ENCODE results near the gene CEP350. TPM values are rescaled to one million over a fixed set of nuclear protein-coding genes. Genes with fewer than 3 reads are reported as not detected.
"Not testable (repeated sequence)": the region's sequence is repeated elsewhere in the genome, so short reads cannot be mapped to it uniquely, and the experiment has no call there.

CEP350 gene
- total RNA-seq, 6 donors from 2014 or later, result 42.8 to 66.5 (median 52.2) TPM

DNA sequence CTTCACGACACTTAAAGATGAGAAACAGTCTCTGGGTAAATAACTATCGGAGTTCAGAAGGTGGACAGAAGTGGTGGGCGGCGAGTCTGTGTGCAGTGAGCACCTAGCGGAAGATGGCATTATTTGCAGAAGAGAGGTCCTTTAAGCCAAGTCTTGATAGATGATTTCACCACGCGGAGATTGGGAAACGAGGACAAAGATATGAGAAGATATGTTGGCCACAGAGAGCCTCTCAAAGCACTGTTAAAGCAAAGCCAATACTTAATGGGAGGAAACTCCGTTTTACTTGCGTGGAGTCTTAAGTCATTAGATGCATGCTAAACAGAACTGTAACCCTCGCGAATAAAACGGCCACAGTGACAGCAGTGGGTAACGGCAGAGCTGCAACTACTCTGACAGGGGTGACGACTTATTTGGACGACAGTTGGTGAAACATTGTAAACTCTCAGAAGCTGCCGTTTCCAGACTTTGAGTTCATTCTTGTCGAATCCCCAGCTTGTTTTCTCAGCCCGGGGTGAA lies 577 bp upstream of the CEP350 start:
- no peaks in the 10 kb centered on the region for H3K27me3 ChIP-seq
- peaks cover 25 to 34% (median 30%) of the 10 kb centered on the region in 4 donors for H3K4me1 ChIP-seq
- H3K27ac ChIP-seq, result peak overlapping the region; percentile 91 to 100 (median 98)
- WGBS, 2 donors, result 2 to 3% methylated on average over 14 to 19 of the region's 19 CpGs
- TF ChIP-seq POLR2AphosphoS5 (IDR thresholded peaks at IDR 0.05), result no peak
- TF ChIP-seq POLR2A (IDR thresholded peaks at IDR 0.05), result no peak
- TF ChIP-seq, protein P1, sequence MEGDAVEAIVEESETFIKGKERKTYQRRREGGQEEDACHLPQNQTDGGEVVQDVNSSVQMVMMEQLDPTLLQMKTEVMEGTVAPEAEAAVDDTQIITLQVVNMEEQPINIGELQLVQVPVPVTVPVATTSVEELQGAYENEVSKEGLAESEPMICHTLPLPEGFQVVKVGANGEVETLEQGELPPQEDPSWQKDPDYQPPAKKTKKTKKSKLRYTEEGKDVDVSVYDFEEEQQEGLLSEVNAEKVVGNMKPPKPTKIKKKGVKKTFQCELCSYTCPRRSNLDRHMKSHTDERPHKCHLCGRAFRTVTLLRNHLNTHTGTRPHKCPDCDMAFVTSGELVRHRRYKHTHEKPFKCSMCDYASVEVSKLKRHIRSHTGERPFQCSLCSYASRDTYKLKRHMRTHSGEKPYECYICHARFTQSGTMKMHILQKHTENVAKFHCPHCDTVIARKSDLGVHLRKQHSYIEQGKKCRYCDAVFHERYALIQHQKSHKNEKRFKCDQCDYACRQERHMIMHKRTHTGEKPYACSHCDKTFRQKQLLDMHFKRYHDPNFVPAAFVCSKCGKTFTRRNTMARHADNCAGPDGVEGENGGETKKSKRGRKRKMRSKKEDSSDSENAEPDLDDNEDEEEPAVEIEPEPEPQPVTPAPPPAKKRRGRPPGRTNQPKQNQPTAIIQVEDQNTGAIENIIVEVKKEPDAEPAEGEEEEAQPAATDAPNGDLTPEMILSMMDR (IDR thresholded peaks at IDR 0.05), result peak in 3 of 6 experiments; percentile 18 to 35 (median 19)
- no peak for TF ChIP-seq EP300 (IDR thresholded peaks at IDR 0.05)
- H3K4me3 ChIP-seq, result peak overlapping the region; percentile 23 to 97 (median 73)
- H3K36me3 ChIP-seq, result no peaks in the 10 kb centered on the region
- DNase-seq (peak in 1 of 2 donors; percentile 57), ATAC-seq (ENCODE audit: low FRiP score in 2 of 2) (peak; percentile 41 to 47)
- no peaks in the 10 kb centered on the region for H3K9me3 ChIP-seq

DNA sequence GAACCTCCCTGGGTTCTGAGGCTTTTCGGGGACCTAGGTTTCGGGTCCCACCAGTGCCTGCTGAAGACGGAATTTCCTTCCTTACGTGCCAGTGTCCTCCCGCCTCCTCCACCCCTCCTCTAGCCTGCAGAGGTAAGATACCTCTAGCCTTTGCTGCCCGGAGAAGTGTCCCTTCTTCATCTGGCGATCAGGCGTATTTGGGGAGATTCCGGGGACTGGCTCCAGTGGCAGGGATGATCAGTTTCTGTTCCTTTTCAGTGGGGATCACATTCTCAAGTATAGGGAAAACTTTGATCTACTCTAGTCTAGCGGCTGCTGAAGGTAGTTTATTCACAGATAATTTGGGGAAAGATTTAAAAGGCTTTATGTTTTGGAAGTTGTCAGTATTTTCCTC lies 674 bp downstream of the CEP350 start:
- no peaks in the 10 kb centered on the region for H3K36me3 ChIP-seq
- DNase-seq (no peak), ATAC-seq (ENCODE audit: low FRiP score in 2 of 2) (peak in 1 of 2 donors; percentile 34)
- TF ChIP-seq POLR2AphosphoS5 (IDR thresholded peaks at IDR 0.05), result no peak
- WGBS, 2 donors, result 0 to 1% methylated on average over 10 of the region's 10 CpGs
- no peaks in the 10 kb centered on the region for H3K27me3 ChIP-seq
- peaks cover 25 to 34% (median 30%) of the 10 kb centered on the region in 4 donors for H3K4me1 ChIP-seq
- peak overlapping the region; percentile 71 to 97 (median 81) for H3K4me3 ChIP-seq
- H3K27ac ChIP-seq, result peak overlapping the region; percentile 91 to 100 (median 98)
- H3K9me3 ChIP-seq, result no peaks in the 10 kb centered on the region

DNA sequence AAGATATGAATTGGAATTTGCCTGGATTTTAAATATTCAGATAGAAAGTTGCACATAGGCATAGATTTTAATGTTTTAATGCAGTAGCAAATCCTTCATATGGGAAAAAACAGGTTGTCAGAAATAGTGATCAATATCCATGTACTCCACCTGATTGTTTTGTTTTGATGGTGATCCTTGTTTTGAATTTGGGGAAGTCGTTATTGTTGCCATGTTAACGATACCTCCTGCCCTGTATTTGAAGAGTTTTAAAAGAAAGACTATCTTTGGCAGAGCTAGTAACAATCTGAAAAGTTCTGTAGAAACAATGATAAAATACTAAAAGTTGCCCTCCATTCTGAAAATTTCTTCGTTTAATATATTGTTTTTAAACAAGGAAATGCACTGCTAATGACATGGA lies 1.1 kb downstream of the CEP350 start:
- ATAC-seq (ENCODE audit: low FRiP score in 2 of 2), result no peak
- no peaks in the 10 kb centered on the region for H3K27me3 ChIP-seq
- peak overlapping the region; percentile 91 to 100 (median 98) for H3K27ac ChIP-seq
- TF ChIP-seq, protein P1 (IDR thresholded peaks at IDR 0.05), result no peak
- TF ChIP-seq POLR2AphosphoS5 (IDR thresholded peaks at IDR 0.05) (no peak), POLR2A (IDR thresholded peaks at IDR 0.05) (no peak), EP300 (IDR thresholded peaks at IDR 0.05) (no peak)
- DNase-seq, result no peak
- H3K4me3 ChIP-seq, result peak overlapping the region; percentile 71 to 97 (median 81)
- no peaks in the 10 kb centered on the region for H3K9me3 ChIP-seq
- 1 to 2% methylated on average over 3 of the region's 3 CpGs for WGBS, 2 donors
- H3K4me1 ChIP-seq, result peaks cover 25 to 34% (median 30%) of the 10 kb centered on the region in 4 donors
- no peaks in the 10 kb centered on the region for H3K36me3 ChIP-seq

DNA sequence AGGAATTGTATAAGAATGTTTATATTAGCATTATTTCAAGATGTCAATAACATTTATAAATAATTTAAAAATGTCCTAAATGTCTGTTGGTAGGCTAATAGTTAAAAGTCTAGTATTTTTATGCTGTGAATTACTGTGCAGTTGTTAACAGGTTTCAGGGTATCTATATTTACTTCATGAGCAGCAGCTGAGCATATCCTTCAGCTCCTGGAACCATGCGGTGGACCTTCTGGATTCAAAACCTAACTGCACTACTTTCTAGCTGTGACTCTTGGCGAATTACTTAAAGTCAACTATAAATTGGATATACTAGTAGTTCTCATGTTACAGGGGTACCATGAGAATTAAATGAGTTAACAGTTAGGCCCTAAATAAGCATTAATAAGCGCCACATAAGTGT lies 3.7 kb downstream of the CEP350 start:
- no peak overlapping the region for H3K4me3 ChIP-seq
- H3K36me3 ChIP-seq, result peaks cover 0 to 4% (median 2%) of the 10 kb centered on the region in 4 donors
- H3K27ac ChIP-seq, result no peak overlapping the region
- DNase-seq (no peak), ATAC-seq (ENCODE audit: low FRiP score in 2 of 2) (no peak)
- no peaks in the 10 kb centered on the region for H3K9me3 ChIP-seq
- no peak for TF ChIP-seq POLR2A (IDR thresholded peaks at IDR 0.05)
- no peak for TF ChIP-seq POLR2AphosphoS5 (IDR thresholded peaks at IDR 0.05)
- TF ChIP-seq, protein P1 (IDR thresholded peaks at IDR 0.05), result no peak
- TF ChIP-seq EP300 (IDR thresholded peaks at IDR 0.05), result no peak
- no peaks in the 10 kb centered on the region for H3K27me3 ChIP-seq
- 77 to 90% methylated on average over 3 of the region's 3 CpGs for WGBS, 2 donors
- peaks cover 20 to 29% (median 25%) of the 10 kb centered on the region in 4 donors for H3K4me1 ChIP-seq

DNA sequence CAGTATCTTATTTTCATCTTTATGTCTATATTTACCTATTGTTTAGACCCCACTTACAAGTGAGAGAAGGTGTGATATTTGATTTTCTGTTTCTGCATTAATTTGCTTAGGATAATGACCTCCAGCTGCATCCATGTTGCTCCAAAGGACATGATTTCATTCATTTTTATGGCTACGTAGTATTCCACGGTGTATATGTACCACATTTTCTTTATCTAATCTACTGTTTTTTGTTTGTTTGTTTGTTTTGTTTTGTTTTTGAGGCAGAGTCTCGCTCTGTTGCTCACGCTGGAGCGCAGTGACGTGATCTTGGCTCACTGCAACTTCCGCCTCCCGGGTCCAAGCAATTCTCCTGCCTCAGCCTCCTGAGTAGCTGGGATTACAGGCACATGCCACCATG lies 7.6 kb downstream of the CEP350 start:
- peaks cover 7 to 20% (median 13%) of the 10 kb centered on the region in 4 donors for H3K4me1 ChIP-seq
- DNase-seq, result not testable (repeated sequence)

DNA sequence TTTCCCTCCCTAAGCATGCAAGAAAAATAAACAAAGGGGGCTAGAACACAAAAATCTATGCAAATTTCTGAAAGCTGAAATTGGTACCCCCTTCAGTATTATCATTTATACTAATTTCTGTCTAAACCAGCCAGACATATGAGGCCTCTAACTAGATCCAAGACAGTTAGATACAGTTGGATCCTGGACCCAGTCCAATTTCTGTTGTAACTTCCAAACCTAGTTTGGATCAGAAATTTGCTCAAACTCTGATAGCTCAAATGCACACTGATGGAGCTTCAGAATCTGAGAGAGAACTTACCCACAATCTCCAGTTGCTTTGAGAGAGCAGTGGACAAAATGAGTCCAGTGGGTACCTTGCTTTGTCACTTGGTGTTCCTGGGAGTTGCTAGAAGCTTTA lies 11.9 kb downstream of the CEP350 start:
- no peak for ATAC-seq (ENCODE audit: low FRiP score in 2 of 2)

More for the DNA sequence above, 7.6 kb downstream of the CEP350 start:
- H3K9me3 ChIP-seq; H3K27ac ChIP-seq; H3K27me3 ChIP-seq; H3K36me3 ChIP-seq; H3K4me3 ChIP-seq; ATAC-seq (ENCODE audit: low FRiP score in 2 of 2): not testable (repeated sequence)
- 95 to 96% methylated on average over 8 of the region's 8 CpGs for WGBS, 2 donors

More for the DNA sequence above, 11.9 kb downstream of the CEP350 start:
- Histone ChIP-seq H3K27ac (no peak overlapping the region), H3K4me1 (peaks cover 29 to 40% (median 34%) of the 10 kb centered on the region in 4 donors), H3K4me3 (no peak overlapping the region), H3K36me3 (peaks cover 0 to 4% (median 2%) of the 10 kb centered on the region in 4 donors), H3K27me3 (no peaks in the 10 kb centered on the region), H3K9me3 (peaks cover 0 to 8% (median 0%) of the 10 kb centered on the region in 4 donors)
- TF ChIP-seq, protein P1 (IDR thresholded peaks at IDR 0.05), result no peak
- no peak for TF ChIP-seq POLR2AphosphoS5 (IDR thresholded peaks at IDR 0.05)
- TF ChIP-seq POLR2A (IDR thresholded peaks at IDR 0.05), result no peak
- TF ChIP-seq EP300 (IDR thresholded peaks at IDR 0.05), result no peak
- no peak for DNase-seq
